ENCODE data around the gene BRI3. TPM values are rescaled to one million over a fixed set of nuclear protein-coding genes. Genes with fewer than 3 reads are reported as not detected.
A peak's percentile ranks its signal among the peaks of the same experiment; 100 is the strongest.

BRI3 gene
- total and polyA plus RNA-seq, 2 of the 13 experiments (the other 11 are each of a cell fraction or from before 2014, with no cell fraction given), result 54.0 to 103 TPM

- no peak for TF ChIP-seq LBX2 (CRISPR knock-in tag; IDR thresholded peaks at IDR 0.05; ENCODE audit: borderline replicate concordance)
- no peak for TF ChIP-seq ELK4 (CRISPR knock-in tag; IDR thresholded peaks at IDR 0.05; ENCODE audit: borderline replicate concordance)
- TF ChIP-seq ZFX (CRISPR knock-in tag; IDR thresholded peaks at IDR 0.05; ENCODE audit: low read depth), result peak; percentile 46
- TF ChIP-seq PATZ1 (CRISPR knock-in tag; IDR thresholded peaks at IDR 0.05), result no peak
- peak; percentile 44 for TF ChIP-seq MED8 (CRISPR knock-in tag; IDR thresholded peaks at IDR 0.05; ENCODE audit: insufficient replicate concordance)
- no peak for TF ChIP-seq U2AF2 (IDR thresholded peaks at IDR 0.05; ENCODE audit: low read depth, low read length)
- 0 out of 2 replicates have a peak, but pooled peaks have one; percentile 9 for TF ChIP-seq ARNTL (CRISPR knock-in tag; IDR thresholded peaks at IDR 0.05)
- peak; percentile 89 for TF ChIP-seq NR2C2 (CRISPR knock-in tag; IDR thresholded peaks at IDR 0.05; ENCODE audit: borderline replicate concordance)
- TF ChIP-seq MAZ (IDR thresholded peaks at IDR 0.05; ENCODE audit: borderline replicate concordance, low read depth, low read length), result no peak
- 0 out of 2 replicates have a peak, but pooled peaks have one; percentile 9 for TF ChIP-seq MAZ (CRISPR knock-in tag; IDR thresholded peaks at IDR 0.05; ENCODE audit: low read depth)
- peak; percentile 42; the same call in 1 of the 2 replicates for TF ChIP-seq ZNF816 (CRISPR knock-in tag; IDR thresholded peaks at IDR 0.05; ENCODE audit: borderline replicate concordance)
- no peak for TF ChIP-seq PCBP1 (IDR thresholded peaks at IDR 0.05; ENCODE audit: borderline replicate concordance, low read depth, low read length)
- TF ChIP-seq PHF8 (CRISPR knock-in tag; IDR thresholded peaks at IDR 0.05), result peak; percentile 97
- TF ChIP-seq ETV6 (CRISPR knock-in tag; conservative IDR thresholded peaks at IDR 0.05), result 0 out of 2 replicates have a peak, but pooled peaks have one; percentile 39
- 0 out of 2 replicates have a peak, but pooled peaks have one; percentile 11 for TF ChIP-seq KDM3A (CRISPR knock-in tag; IDR thresholded peaks at IDR 0.05; ENCODE audit: low read depth)
Observed at GRCh38 chr7:98252425-98253054, 28.9 kb upstream of the BRI3 start (continued).
